CD14-positive monocyte (primary cell): ENCODE results near the gene PLEKHN1. TPM values are rescaled to one million over a fixed set of nuclear protein-coding genes. Genes with fewer than 3 reads are reported as not detected.
A peak's percentile ranks its signal among the peaks of the same experiment; 100 is the strongest.

Source experiments
- DNase-seq, 3 donors: peaks; one replicate each; pipeline ENCODE4 v3.0.0-alpha.2; 2011 to 2022
- H2AFZ ChIP-seq: 2 replicates; pipeline ENCODE4 v1.6.0; 2012; ENCODE audit warnings: mild to moderate bottlenecking, low read depth, low read length, inconsistent platforms; ENCODE audit not compliant: insufficient read depth, poor library complexity, severe bottlenecking
- H3K27ac ChIP-seq, 2 donors: 1 replicate in 1 of 2; 2 replicates in 1 of 2; pipeline ENCODE4 v1.5.1; 2012 to 2013; ENCODE audit warnings: low read length in 2 of 2, control low read depth in 1 of 2, inconsistent platforms in 1 of 2, low read depth in 1 of 2, mild to moderate bottlenecking in 1 of 2
- H3K27me3 ChIP-seq, 2 donors: one replicate each; pipeline versions ENCODE4 v1.6.0 to v1.6.1; 2011 to 2013; ENCODE audit warnings: low read length in 2 of 2; ENCODE audit not compliant: control insufficient read depth in 2 of 2, insufficient read depth in 2 of 2
- H3K36me3 ChIP-seq, 2 donors: replicated peaks in 1 of 2; 1 replicate in 1 of 2; 2 replicates in 1 of 2; pipeline versions ENCODE4 v1.5.1 to v1.6.1; 2012 to 2013; ENCODE audit warnings: low read length in 2 of 2, control low read depth in 1 of 2, inconsistent platforms in 1 of 2, mild to moderate bottlenecking in 1 of 2; ENCODE audit not compliant: insufficient read depth in 2 of 2, control insufficient read depth in 1 of 2
- H3K4me1 ChIP-seq, 2 donors: 1 replicate in 1 of 2; 2 replicates in 1 of 2; pipeline versions ENCODE4 v1.5.1 to v1.6.1; 2012 to 2013; ENCODE audit warnings: low read length in 2 of 2, control low read depth in 1 of 2, inconsistent platforms in 1 of 2, mild to moderate bottlenecking in 1 of 2, moderate library complexity in 1 of 2; ENCODE audit not compliant: insufficient read depth in 2 of 2, control insufficient read depth in 1 of 2
- H3K4me2 ChIP-seq: replicated peaks from 2 replicates; pipeline ENCODE3; 2012; ENCODE audit warnings: low read length, moderate library complexity, mild to moderate bottlenecking; ENCODE audit not compliant: poor library complexity, severe bottlenecking; ENCODE audit errors: extremely low read depth
- H3K4me3 ChIP-seq, 3 experiments: fragments of 200-600 bp in 1 of 3; sonication (generic) in 1 of 3; replicated peaks in 1 of 3; 1 replicate in 2 of 3; 2 replicates in 1 of 3; pipeline ENCODE4 v1.5.1; 2011 to 2013; ENCODE audit warnings: low read length in 3 of 3, mild to moderate bottlenecking in 3 of 3, control low read depth in 2 of 3, low read depth in 2 of 3, inconsistent platforms in 1 of 3, moderate library complexity in 1 of 3
- H3K79me2 ChIP-seq: 2 replicates; pipeline ENCODE4 v1.6.0; 2012; ENCODE audit warnings: mild to moderate bottlenecking, control low read depth, inconsistent platforms, low read length, moderate library complexity; ENCODE audit not compliant: insufficient read depth
- H3K9ac ChIP-seq: 2 replicates; pipeline ENCODE4 v1.6.0; 2017; ENCODE audit warnings: low read length, mild to moderate bottlenecking; ENCODE audit not compliant: insufficient read depth, poor library complexity, severe bottlenecking
- H3K9me3 ChIP-seq, 2 donors: replicated peaks in 1 of 2; 1 replicate in 1 of 2; 2 replicates in 1 of 2; pipeline versions ENCODE4 v1.5.1 to v1.6.1; 2012 to 2013; ENCODE audit warnings: low read length in 2 of 2, control low read depth in 1 of 2; ENCODE audit not compliant: control insufficient read depth in 1 of 2, insufficient read depth in 1 of 2
- H4K20me1 ChIP-seq: 2 replicates; pipeline ENCODE4 v1.6.0; 2012; ENCODE audit warnings: mild to moderate bottlenecking, low read length, control low read depth, moderate library complexity; ENCODE audit not compliant: insufficient read depth
- H3K27ac Mint-ChIP-seq, 7 donors: one replicate each; pipeline ENCODE4 v1.8.0; 2020; ENCODE audit warnings: mild to moderate bottlenecking in 7 of 7, mixed read lengths in 7 of 7, moderate library complexity in 6 of 7, inconsistent platforms in 2 of 7
- H3K27me3 Mint-ChIP-seq, 3 donors: one replicate each; pipeline ENCODE4 v1.8.0; 2021 to 2022; ENCODE audit warnings: low read depth in 3 of 3, mild to moderate bottlenecking in 3 of 3, mixed read lengths in 3 of 3, moderate library complexity in 3 of 3, inconsistent platforms in 1 of 3
- H3K36me3 Mint-ChIP-seq, 2 donors: one replicate each; pipeline ENCODE4 v1.8.0; 2020; ENCODE audit warnings: mixed read lengths in 2 of 2, inconsistent platforms in 1 of 2, mild to moderate bottlenecking in 1 of 2
- H3K4me1 Mint-ChIP-seq: one replicate; pipeline ENCODE4 v1.8.0; 2020; ENCODE audit warnings: mild to moderate bottlenecking, mixed read lengths
- H3K4me3 Mint-ChIP-seq, 2 donors: one replicate each; pipeline ENCODE4 v1.8.0; 2020; ENCODE audit warnings: mild to moderate bottlenecking in 2 of 2, mixed read lengths in 2 of 2, moderate library complexity in 1 of 2
- H3K9me3 Mint-ChIP-seq, 7 donors: one replicate each; pipeline ENCODE4 v1.8.0; 2020 to 2022; ENCODE audit warnings: mixed read lengths in 7 of 7, mild to moderate bottlenecking in 6 of 7, moderate library complexity in 6 of 7, inconsistent platforms in 2 of 7
- CTCF ChIP-seq: fragments of 200-600 bp; IDR thresholded peaks from one replicate; pipeline ENCODE4 v1.8.0; 2022; ENCODE audit warnings: antibody characterized with exemption, mild to moderate bottlenecking
- WGBS: methylation state at CpG from one replicate; pipeline ENCODE4 v1.1.5; 2013; ENCODE audit warnings: missing lambda C conversion rate; ENCODE audit not compliant: insufficient coverage; 5-methylcytosine and 5-hydroxymethylcytosine counted together
- intact Hi-C, 2 donors: fragments of 100-400 bp; cut with micrococcal nuclease; formaldehyde crosslinking; loops; one replicate each; pipeline versions ENCODE4 v1.15.0 to v1.15.1; 2023
- polyA plus RNA-seq, 3 donors: library from polyadenylated mRNA; depleted of rRNA in 1 of 3; unstranded in 2 of 3; stranded (reverse) in 1 of 3; fragments of 300-500 nt in 2 of 3; fragments of >200 nt in 1 of 3; fragmentation: Illumina TruSeq in 2 of 3; gene quantifications; 1 replicate in 2 of 3; 2 replicates in 1 of 3; pipeline ENCODE4 v1.2.3, GENCODE V29; 2012 to 2021

PLEKHN1 gene
- polyA plus RNA-seq, 3 donors = 0.21 to 1.5 (median 0.62) TPM

GRCh38 chr1:1013105-1013921, 47.0 kb downstream of the PLEKHN1 start, which contains the start of gene ISG15:
Gene ISG15, plus strand, starts transcription at chr1:1013497. Its CDS starts 77 bp downstream, at chr1:1013574.
- Histone ChIP-seq H3K4me1 (peaks cover 16 to 27% of the 10 kb centered on the region in 2 donors), H2AFZ (peak within 1 kb of the TSS; percentile 92), H3K36me3 (no peaks in the 10 kb centered on the region), H3K9me3 (no peaks in the 10 kb centered on the region), H3K27ac (peak within 1 kb of the TSS; percentile 66 to 94), H3K27me3 (no peaks in the 10 kb centered on the region), H3K4me3 (peak within 1 kb of the TSS; percentile 60 to 98 (median 93)), H3K4me2 (peak within 1 kb of the TSS; percentile 83), H4K20me1 (no peaks in the 10 kb centered on the region), H3K79me2 (no peaks in the 10 kb centered on the region), H3K9ac (peak within 1 kb of the TSS; percentile 75)
- Mint-ChIP-seq H3K27me3 (peaks cover 12 to 24% (median 15%) of the 10 kb centered on the region in 3 donors), H3K36me3 (no peaks in the 10 kb centered on the region), H3K4me3 (peak within 1 kb of the TSS; percentile 91 to 96), H3K27ac (peak within 1 kb of the TSS; percentile 91 to 97 (median 95)), H3K9me3 (peaks cover 0 to 7% (median 4%) of the 10 kb centered on the region in 7 donors), H3K4me1 (peaks cover 22% of the 10 kb centered on the region)
- DNase-seq = peak; percentile 81 to 88 (median 86)
- 6% methylated on average over 25 of the region's 30 CpGs for WGBS
- intact Hi-C loops = loop anchor here in 1 of 2 donors (10.0 kb wide), 1 partner anchor 361 kb away; the partner anchor contains the start of gene AURKAIP1
- no peak for TF ChIP-seq CTCF

- intact Hi-C loops = loop anchor here in 1 of 2 donors (10.0 kb wide), 1 partner anchor 361 kb away; the partner anchor contains the start of gene AURKAIP1
- H2AFZ ChIP-seq = peak overlapping the region; percentile 92
Measured at GRCh38 chr1:1013922-1014648, 47.8 kb downstream of the PLEKHN1 start.

More at GRCh38 chr1:1013922-1014648, 47.8 kb downstream of the PLEKHN1 start:
- Mint-ChIP-seq H3K4me3 (peak overlapping the region; percentile 91 to 96), H3K36me3 (no peaks in the 10 kb centered on the region), H3K27me3 (peaks cover 7 to 18% (median 13%) of the 10 kb centered on the region in 3 donors), H3K9me3 (peaks cover 0 to 6% (median 2%) of the 10 kb centered on the region in 7 donors), H3K4me1 (peaks cover 20% of the 10 kb centered on the region), H3K27ac (peak overlapping the region in 6 of 7 donors; percentile 91 to 97 (median 95))
- Histone ChIP-seq H3K36me3 (no peaks in the 10 kb centered on the region), H3K4me2 (peak overlapping the region; percentile 83), H3K4me3 (peak overlapping the region; percentile 60 to 98 (median 93)), H3K27me3 (no peaks in the 10 kb centered on the region), H4K20me1 (no peaks in the 10 kb centered on the region), H3K9me3 (no peaks in the 10 kb centered on the region), H3K79me2 (no peaks in the 10 kb centered on the region), H3K4me1 (peaks cover 19 to 31% of the 10 kb centered on the region in 2 donors), H3K9ac (peak overlapping the region; percentile 75), H3K27ac (peak overlapping the region; percentile 66 to 94)
- TF ChIP-seq CTCF = no peak
- 81% methylated on average over 37 of the region's 41 CpGs for WGBS
- DNase-seq = no peak
